Spleen (tissue), 11 donors: ENCODE data around the gene FRK. TPM values are rescaled to one million over a fixed set of nuclear protein-coding genes. Genes with fewer than 3 reads are reported as not detected.

Source experiments
- DNase-seq: peaks from one replicate; pipeline ENCODE4 v3.0.0-alpha.2; 2020
- H3K27ac ChIP-seq, 8 donors: fragments of 200-600 bp; sonication (generic) in 7 of 8; 1 replicate in 4 of 8; 2 replicates in 4 of 8; pipeline versions ENCODE4 v1.5.0 to v1.8.0; 2016 to 2021; ENCODE audit warnings: inconsistent platforms in 4 of 8, mild to moderate bottlenecking in 4 of 8, moderate library complexity in 1 of 8
- H3K27me3 ChIP-seq, 7 donors: fragments of 200-600 bp; sonication (generic) in 6 of 7; replicated peaks in 1 of 7; 1 replicate in 4 of 7; 2 replicates in 3 of 7; pipeline versions ENCODE4 v1.5.0 to v1.8.0; 2016 to 2021; ENCODE audit warnings: inconsistent platforms in 3 of 7, mild to moderate bottlenecking in 1 of 7
- H3K36me3 ChIP-seq, 6 donors: fragments of 200-600 bp; sonication (generic) in 5 of 6; 1 replicate in 4 of 6; 2 replicates in 2 of 6; pipeline versions ENCODE4 v1.5.0 to v1.8.0; 2016 to 2021; ENCODE audit warnings: inconsistent platforms in 2 of 6
- H3K4me1 ChIP-seq, 6 donors: fragments of 200-600 bp; sonication (generic) in 5 of 6; 1 replicate in 3 of 6; 2 replicates in 3 of 6; pipeline versions ENCODE4 v1.5.0 to v1.8.0; 2016 to 2021; ENCODE audit warnings: inconsistent platforms in 3 of 6
- H3K4me3 ChIP-seq, 8 donors: fragments of 200-600 bp; sonication (generic) in 7 of 8; 1 replicate in 4 of 8; 2 replicates in 4 of 8; pipeline versions ENCODE4 v1.5.0 to v1.8.0; 2016 to 2021; ENCODE audit warnings: inconsistent platforms in 4 of 8, mild to moderate bottlenecking in 4 of 8, moderate library complexity in 2 of 8
- H3K9me3 ChIP-seq, 8 donors: fragments of 200-600 bp; sonication (generic) in 7 of 8; 1 replicate in 4 of 8; 2 replicates in 4 of 8; pipeline versions ENCODE4 v1.5.0 to v1.8.0; 2016 to 2021; ENCODE audit warnings: inconsistent platforms in 4 of 8
- POLR2A ChIP-seq, 3 donors: fragments of 450-650 bp; IDR thresholded peaks; one replicate each; pipeline ENCODE4 v1.5.1; 2017; ENCODE audit warnings: antibody characterized with exemption in 3 of 3, mild to moderate bottlenecking in 1 of 3
- POLR2AphosphoS5 ChIP-seq, 3 donors: sonication (generic); formaldehyde crosslinking; IDR thresholded peaks; one replicate each; pipeline ENCODE4 v1.5.1; 2017; ENCODE audit warnings: antibody characterized with exemption in 3 of 3
- WGBS, 5 donors: extraction: QIAGEN DNeasy Blood & Tissue Kit in 3 of 5; methylation state at CpG; one replicate each; pipeline versions ENCODE4 v1.1.5 to v1.1.7; 2013 to 2018; 5-methylcytosine and 5-hydroxymethylcytosine counted together
- intact Hi-C: fragments of 100-400 bp; cut with DNase I; formaldehyde crosslinking; loops from one replicate; pipeline ENCODE4 v1.15.0; 2023; ENCODE audit warnings: low total_unique reads
- polyA plus RNA-seq, 3 donors: library from polyadenylated mRNA; stranded (reverse); fragments of 200-250 nt; gene quantifications; one replicate each; pipeline ENCODE4 v1.2.1, GENCODE V29; 2013
- total RNA-seq, 7 donors: library from RNA; depleted of rRNA in 3 of 7; stranded (reverse); fragments of >200 nt in 3 of 7; fragmentation: NEBNext Ultra II Directional in 4 of 7; extraction: Animal tissue kit (Norgen Biotek cat#: 25700) in 4 of 7; gene quantifications; one replicate each; pipeline versions ENCODE4 v1.1.0 to v1.2.1, GENCODE V29; 2016 to 2021
- TF ChIP-seq, protein P1 (sequence below), 11 experiments: fragments of 200-600 bp in 7 of 11; fragments of 450-650 bp in 4 of 11; sonication (generic) in 4 of 11; IDR thresholded peaks in 8 of 11; conservative IDR thresholded peaks in 3 of 11; 1 replicate in 7 of 11; 2 replicates in 4 of 11; pipeline versions ENCODE4 v1.4.0 to v1.8.0; 2016 to 2021; ENCODE audit warnings: antibody characterized with exemption in 11 of 11, inconsistent platforms in 4 of 11, mild to moderate bottlenecking in 1 of 11
- donor health status: healthy with polysubstance abuse.
- donor health status: DM: no; HTN: no; CAD: no; lungs with moderate emphysema.
- donor health status: DM: no; HTN: no; CAD: no.
- donor health status: Bipolar disorder and iron deficiency.
- donor health status: healthy.
- donor health status: DM: no; HTN: no; CAD: no.
- donor health status: DM: yes; HTN: yes; CAD: no.

FRK gene
- total and polyA plus RNA-seq, 10 donors: 0.20 to 2.8 (median 0.78) TPM

DNA sequence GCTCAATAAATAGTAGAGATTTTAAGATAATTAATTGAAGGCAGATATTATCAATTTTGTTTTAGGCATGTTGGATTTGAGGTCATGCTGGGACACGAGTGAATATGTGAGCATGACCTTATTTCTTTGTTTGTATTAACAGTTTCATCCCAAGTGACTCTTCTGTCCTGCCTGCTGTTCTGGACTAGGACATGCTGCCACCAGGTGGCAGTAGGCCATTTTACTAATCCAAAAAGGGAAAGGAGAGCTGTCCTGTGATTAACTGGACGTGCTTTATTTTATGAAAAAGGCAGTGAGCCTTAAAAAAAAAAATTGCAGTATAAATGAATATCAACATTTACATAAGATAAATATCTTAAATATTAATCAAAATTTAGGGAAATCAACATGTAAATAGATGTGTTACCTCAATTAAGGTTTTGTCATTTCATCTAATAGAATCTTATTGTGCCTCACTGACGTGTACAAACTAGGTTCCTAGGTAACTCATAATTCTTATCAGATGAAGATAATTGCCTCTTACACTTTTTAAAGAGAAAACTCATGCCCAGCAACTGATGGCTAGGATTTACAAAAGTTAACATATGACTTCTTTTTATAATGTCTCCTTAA is 49.8 kb downstream of the FRK start:
- Histone ChIP-seq H3K36me3 (no peaks in the 10 kb centered on the region), H3K4me1 (peaks cover 0 to 9% (median 0%) of the 10 kb centered on the region in 6 donors), H3K27ac (no peak overlapping the region), H3K4me3 (no peak overlapping the region), H3K9me3 (no peaks in the 10 kb centered on the region), H3K27me3 (no peaks in the 10 kb centered on the region)
- intact Hi-C loops: loop anchor here (2.0 kb wide), 1 partner anchor 84 kb away; no protein-coding TSS in a partner anchor
- WGBS, 5 donors: 19 to 37% (median 27%) methylated on average over 3 of the region's 3 CpGs
- peak; percentile 73 for DNase-seq
- no peak for TF ChIP-seq POLR2A (IDR thresholded peaks at IDR 0.05)
- TF ChIP-seq, protein P1, sequence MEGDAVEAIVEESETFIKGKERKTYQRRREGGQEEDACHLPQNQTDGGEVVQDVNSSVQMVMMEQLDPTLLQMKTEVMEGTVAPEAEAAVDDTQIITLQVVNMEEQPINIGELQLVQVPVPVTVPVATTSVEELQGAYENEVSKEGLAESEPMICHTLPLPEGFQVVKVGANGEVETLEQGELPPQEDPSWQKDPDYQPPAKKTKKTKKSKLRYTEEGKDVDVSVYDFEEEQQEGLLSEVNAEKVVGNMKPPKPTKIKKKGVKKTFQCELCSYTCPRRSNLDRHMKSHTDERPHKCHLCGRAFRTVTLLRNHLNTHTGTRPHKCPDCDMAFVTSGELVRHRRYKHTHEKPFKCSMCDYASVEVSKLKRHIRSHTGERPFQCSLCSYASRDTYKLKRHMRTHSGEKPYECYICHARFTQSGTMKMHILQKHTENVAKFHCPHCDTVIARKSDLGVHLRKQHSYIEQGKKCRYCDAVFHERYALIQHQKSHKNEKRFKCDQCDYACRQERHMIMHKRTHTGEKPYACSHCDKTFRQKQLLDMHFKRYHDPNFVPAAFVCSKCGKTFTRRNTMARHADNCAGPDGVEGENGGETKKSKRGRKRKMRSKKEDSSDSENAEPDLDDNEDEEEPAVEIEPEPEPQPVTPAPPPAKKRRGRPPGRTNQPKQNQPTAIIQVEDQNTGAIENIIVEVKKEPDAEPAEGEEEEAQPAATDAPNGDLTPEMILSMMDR (IDR thresholded peaks at IDR 0.05 in 8 of 11, conservative IDR thresholded peaks at IDR 0.05 in 3 of 11): peak; percentile 53 to 87 (median 77)

DNA sequence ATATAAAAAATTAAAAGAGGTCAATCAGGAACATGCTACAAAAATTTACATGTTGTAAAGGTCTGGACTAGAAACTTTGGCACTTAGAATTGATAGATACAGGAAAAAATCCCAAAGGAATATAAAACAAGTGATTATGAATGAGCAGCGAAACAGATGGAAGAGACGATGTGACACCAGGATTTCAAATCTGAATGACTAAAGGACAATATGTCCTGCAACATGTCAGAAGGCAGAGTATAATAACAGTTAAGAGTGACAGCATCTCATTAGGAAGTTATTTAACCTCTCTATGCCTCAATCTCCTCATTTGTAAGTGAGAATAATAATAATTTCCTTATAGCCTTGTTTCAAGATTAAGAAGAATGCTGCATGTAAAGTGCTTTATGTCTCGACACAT is 50.3 kb downstream of the FRK start:
- intact Hi-C loops: loop anchor here (2.0 kb wide), 1 partner anchor 84 kb away; no protein-coding TSS in a partner anchor
- Histone ChIP-seq H3K4me3 (no peak overlapping the region), H3K27me3 (no peaks in the 10 kb centered on the region), H3K9me3 (no peaks in the 10 kb centered on the region), H3K36me3 (no peaks in the 10 kb centered on the region), H3K27ac (no peak overlapping the region), H3K4me1 (peaks cover 0 to 9% (median 0%) of the 10 kb centered on the region in 6 donors)
- DNase-seq: no peak
- TF ChIP-seq, protein P1 (IDR thresholded peaks at IDR 0.05 in 8 of 11, conservative IDR thresholded peaks at IDR 0.05 in 3 of 11): no peak
- no peak for TF ChIP-seq POLR2A (IDR thresholded peaks at IDR 0.05)
- TF ChIP-seq POLR2AphosphoS5 (IDR thresholded peaks at IDR 0.05): no peak
- WGBS, 5 donors: 75 to 92% (median 83%) methylated on average over 3 of the region's 3 CpGs

DNA sequence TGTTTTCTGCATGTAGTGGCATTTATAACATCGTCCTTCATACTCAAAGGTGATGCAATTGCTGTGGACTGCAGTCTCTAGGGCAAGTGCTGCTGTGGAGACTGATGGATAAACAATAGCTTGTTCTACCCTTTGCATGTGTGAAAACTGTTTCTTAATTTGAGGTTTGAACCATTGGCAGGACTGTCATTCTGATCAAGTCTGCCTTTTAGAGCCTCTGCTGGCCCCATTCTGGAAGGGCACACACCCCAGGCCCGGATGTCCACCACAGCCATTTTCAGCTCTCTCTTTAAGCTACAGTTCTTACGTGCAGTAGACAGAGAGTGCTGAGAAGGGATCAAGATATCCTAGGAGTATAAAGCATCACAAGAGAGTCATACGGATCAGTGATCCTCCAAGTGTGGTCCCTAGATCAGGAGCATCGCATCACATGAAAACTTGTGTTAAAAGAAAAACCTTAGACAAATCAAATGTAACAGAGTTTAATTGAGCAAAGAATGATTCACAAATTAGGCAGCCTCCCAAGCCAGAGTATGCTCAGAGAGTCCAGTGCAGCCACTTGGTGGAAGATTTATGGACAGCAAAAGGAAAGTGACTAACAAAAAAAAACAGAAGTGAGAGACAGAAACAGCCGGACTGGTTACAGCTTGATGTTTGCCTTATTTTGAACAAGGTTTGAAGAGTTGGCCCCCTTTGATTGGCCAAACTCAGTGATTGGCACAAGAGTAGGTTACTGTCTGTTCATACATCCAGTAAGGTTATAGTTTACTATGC is 52.0 kb downstream of the FRK start:
- 57 to 65% (median 63%) methylated on average over 6 of the region's 6 CpGs for WGBS, 5 donors
- H3K36me3 ChIP-seq: no peaks in the 10 kb centered on the region
- no peaks in the 10 kb centered on the region for H3K27me3 ChIP-seq
- intact Hi-C loops: no loop called here
- no peaks in the 10 kb centered on the region for H3K9me3 ChIP-seq
- H3K27ac ChIP-seq: peak overlapping the region in 1 of 8 donors; percentile 21
- peaks cover 0 to 9% (median 0%) of the 10 kb centered on the region in 6 donors for H3K4me1 ChIP-seq
- H3K4me3 ChIP-seq: no peak overlapping the region
- DNase-seq: no peak
- no peak for TF ChIP-seq POLR2AphosphoS5 (IDR thresholded peaks at IDR 0.05)
- TF ChIP-seq, protein P1 (IDR thresholded peaks at IDR 0.05 in 8 of 11, conservative IDR thresholded peaks at IDR 0.05 in 3 of 11): no peak
- no peak for TF ChIP-seq POLR2A (IDR thresholded peaks at IDR 0.05)
